Erythroblast (primary cell): ENCODE results near the gene IZUMO4.

Source experiments
- GATA1 ChIP-seq: IDR thresholded peaks from 2 replicates; pipeline ENCODE4 v1.6.1; 2011; ENCODE audit warnings: low read depth, mild to moderate bottlenecking, control low read depth, low read length, moderate library complexity
- POLR2A ChIP-seq: IDR thresholded peaks from 2 replicates; pipeline ENCODE4 v1.6.1; 2011; ENCODE audit warnings: mild to moderate bottlenecking, low read length

DNA sequence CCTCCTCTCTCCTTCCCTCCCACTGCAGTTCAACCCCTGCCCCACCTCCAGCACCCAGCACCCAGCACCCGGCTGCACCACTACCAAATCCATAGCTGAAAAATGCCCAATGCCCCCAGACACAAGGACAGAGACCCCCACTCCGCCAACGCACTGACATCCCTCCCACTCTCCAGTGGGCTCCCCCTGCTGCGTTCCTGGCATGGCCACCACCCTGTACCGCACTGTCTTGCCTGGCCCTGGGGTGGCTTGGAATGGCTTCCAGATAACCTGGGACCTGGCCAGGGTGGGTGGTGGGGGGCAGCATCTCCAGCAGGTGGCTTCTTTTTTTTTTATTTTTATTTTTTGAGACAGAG lies 39.9 kb upstream of the IZUMO4 start:
- TF ChIP-seq POLR2A (no peak), GATA1 (no peak)
